Measurements from ENCODE around the gene ZFP36L2. TPM values are rescaled to one million over a fixed set of nuclear protein-coding genes. Genes with fewer than 3 reads are reported as not detected.
A peak's percentile ranks its signal among the peaks of the same experiment; 100 is the strongest.

The ZFP36L2 gene
- total RNA-seq, result 100 to 1,000 TPM; 117 to 256 TPM

GRCh38 chr2:43226558-43226954, at the start of gene ZFP36L2:
TSS of gene ZFP36L2 (minus strand) at chr2:43226606. CDS start at chr2:43226315, 291 bp downstream.
- Histone ChIP-seq H3K36me3 (peaks cover 4 to 26% of the 10 kb centered on the region in 2 donors), H3K4me1 (replicated peaks) (peaks cover 12% of the 10 kb centered on the region), H3K9me3 (no peaks in the 10 kb centered on the region), H3K4me3 (peak within 1 kb of the TSS; percentile 86 to 87), H3K27me3 (replicated peaks; ENCODE audit: insufficient read depth) (no peaks in the 10 kb centered on the region), H3K27ac (peak within 1 kb of the TSS; percentile 98 to 99)
- peak; percentile 97 for DNase-seq (ENCODE audit: low spot score)
- peak; percentile 60 for TF ChIP-seq POLR2AphosphoS5 (IDR thresholded peaks at IDR 0.05)
- TF ChIP-seq CTCF (IDR thresholded peaks at IDR 0.05), result peak in 1 of 4 experiments; percentile 46
- TF ChIP-seq POLR2A (IDR thresholded peaks at IDR 0.05), result peak; percentile 95
- intact Hi-C loops (cut with DNase I), result loop anchor here (5.0 to 10.0 kb wide), 4 partner anchors 264 to 399 kb away; no protein-coding TSS in a partner anchor
- WGBS, result 0% methylated on average over 24 of the region's 58 CpGs

- Histone ChIP-seq H3K27ac (no peak overlapping the region), H3K4me3 (no peak overlapping the region), H3K27me3 (replicated peaks; ENCODE audit: insufficient read depth) (no peaks in the 10 kb centered on the region), H3K36me3 (no peaks in the 10 kb centered on the region), H3K9me3 (no peaks in the 10 kb centered on the region), H3K4me1 (replicated peaks) (peaks cover 22% of the 10 kb centered on the region)
- no peak for TF ChIP-seq CTCF (IDR thresholded peaks at IDR 0.05)
- TF ChIP-seq POLR2AphosphoS5 (IDR thresholded peaks at IDR 0.05), result no peak
- TF ChIP-seq POLR2A (IDR thresholded peaks at IDR 0.05), result no peak
- DNase-seq (ENCODE audit: low spot score), result no peak
- WGBS, result 89% methylated on average over 4 of the region's 4 CpGs
- intact Hi-C loops (cut with DNase I), result no loop called here
Measured at GRCh38 chr2:43274721-43275120, 48.3 kb upstream of the ZFP36L2 start.

GRCh38 chr2:43274055-43274454, 47.6 kb upstream of the ZFP36L2 start:
- H3K4me3 ChIP-seq, result no peak overlapping the region
- DNase-seq (ENCODE audit: low spot score), result no peak
- H3K36me3 ChIP-seq, result no peaks in the 10 kb centered on the region
- H3K27me3 ChIP-seq (replicated peaks; ENCODE audit: insufficient read depth), result no peaks in the 10 kb centered on the region
- H3K4me1 ChIP-seq (replicated peaks), result peaks cover 22% of the 10 kb centered on the region
- no peaks in the 10 kb centered on the region for H3K9me3 ChIP-seq
- intact Hi-C loops (cut with DNase I), result no loop called here
- 88% methylated on average over 4 of the region's 4 CpGs for WGBS
- H3K27ac ChIP-seq, result no peak overlapping the region
- TF ChIP-seq POLR2A (IDR thresholded peaks at IDR 0.05) (no peak), CTCF (IDR thresholded peaks at IDR 0.05) (no peak), POLR2AphosphoS5 (IDR thresholded peaks at IDR 0.05) (no peak)

- H3K27ac ChIP-seq, result no peak overlapping the region
- DNase-seq (ENCODE audit: low spot score), result no peak
- no peaks in the 10 kb centered on the region for H3K9me3 ChIP-seq
- no peak overlapping the region for H3K4me3 ChIP-seq
- no peaks in the 10 kb centered on the region for H3K36me3 ChIP-seq
- 73% methylated on average over 4 of the region's 4 CpGs for WGBS
- intact Hi-C loops (cut with DNase I), result no loop called here
- peaks cover 19% of the 10 kb centered on the region for H3K4me1 ChIP-seq (replicated peaks)
- TF ChIP-seq POLR2AphosphoS5 (IDR thresholded peaks at IDR 0.05) (no peak), POLR2A (IDR thresholded peaks at IDR 0.05) (no peak), CTCF (IDR thresholded peaks at IDR 0.05) (no peak)
- no peaks in the 10 kb centered on the region for H3K27me3 ChIP-seq (replicated peaks; ENCODE audit: insufficient read depth)
Measured at GRCh38 chr2:43273529-43273928, 47.1 kb upstream of the ZFP36L2 start.

- intact Hi-C loops (cut with DNase I), result no loop called here
- H3K27ac ChIP-seq, result peak overlapping the region in 1 of 2 donors; percentile 64
- WGBS, result 87% methylated on average over 4 of the region's 4 CpGs
- no peaks in the 10 kb centered on the region for H3K9me3 ChIP-seq
- H3K27me3 ChIP-seq (replicated peaks; ENCODE audit: insufficient read depth), result no peaks in the 10 kb centered on the region
- DNase-seq (ENCODE audit: low spot score), result no peak
- TF ChIP-seq POLR2AphosphoS5 (IDR thresholded peaks at IDR 0.05), result no peak
- no peak for TF ChIP-seq POLR2A (IDR thresholded peaks at IDR 0.05)
- no peak for TF ChIP-seq CTCF (IDR thresholded peaks at IDR 0.05)
- H3K4me3 ChIP-seq, result no peak overlapping the region
- no peaks in the 10 kb centered on the region for H3K36me3 ChIP-seq
- peaks cover 10% of the 10 kb centered on the region for H3K4me1 ChIP-seq (replicated peaks)
Measured at GRCh38 chr2:43270930-43271615, 44.7 kb upstream of the ZFP36L2 start.

Measured in prostate gland (tissue), 2 donors.